GM18508 (cell line): ENCODE data around the gene LRRC66.

Experiments used
- ATAC-seq: cut with Tn5 transposase; IDR thresholded peaks from one replicate; pipeline ENCODE4 v1.9.1; 2021; ENCODE audit warnings: moderate number of reproducible peaks; ENCODE audit not compliant: insufficient read depth, unreplicated experiment

LRRC66 gene

GRCh38 chr4:52016981-52017380 is 3.2 kb downstream of the LRRC66 start:
- ATAC-seq: no peak

- no peak for ATAC-seq
Observed at GRCh38 chr4:52015366-52015765, 4.8 kb downstream of the LRRC66 start.

- no peak for ATAC-seq
Observed at GRCh38 chr4:52014903-52015302, 5.3 kb downstream of the LRRC66 start.

GRCh38 chr4:52012651-52013050 is 7.5 kb downstream of the LRRC66 start:
- ATAC-seq: no peak

- no peak for ATAC-seq
Observed at GRCh38 chr4:52010986-52011385, 9.2 kb downstream of the LRRC66 start.

- no peak for ATAC-seq
Observed at GRCh38 chr4:52006887-52007286, 13.3 kb downstream of the LRRC66 start.

- no peak for ATAC-seq
Observed at GRCh38 chr4:52005604-52006273, 14.4 kb downstream of the LRRC66 start.

- ATAC-seq: no peak
Observed at GRCh38 chr4:52004414-52004813, 15.7 kb downstream of the LRRC66 start.

- ATAC-seq: no peak
Observed at GRCh38 chr4:52001616-52002015, 18.5 kb downstream of the LRRC66 start.

GRCh38 chr4:51999250-51999649 is 20.9 kb downstream of the LRRC66 start:
- ATAC-seq: no peak

GRCh38 chr4:51998837-51999236 is 21.3 kb downstream of the LRRC66 start:
- no peak for ATAC-seq

GRCh38 chr4:51997647-51998046 is 22.5 kb downstream of the LRRC66 start:
- no peak for ATAC-seq

- no peak for ATAC-seq
Observed at GRCh38 chr4:51995647-51996220, 24.4 kb downstream of the LRRC66 start.

- no peak for ATAC-seq
Observed at GRCh38 chr4:51965862-51966261, 54.3 kb downstream of the LRRC66 start.

GRCh38 chr4:51963841-51964517 is 56.2 kb downstream of the LRRC66 start:
- no peak for ATAC-seq

- ATAC-seq: no peak
Observed at GRCh38 chr4:51960486-51960885, 59.7 kb downstream of the LRRC66 start.

GRCh38 chr4:51958199-51958968 is 61.8 kb downstream of the LRRC66 start:
- ATAC-seq: no peak
